DND-41 (cell line): ENCODE results near the gene ATP2B3.

Experiments
- ATAC-seq: fragments of 200-7000 bp; cut with Tn5 transposase; 3 replicates; pipeline ENCODE4 v1.9.1; 2021; ENCODE audit warnings: low read depth; ENCODE audit not compliant: insufficient read depth
- DNase-seq: peaks from one replicate; pipeline ENCODE4 v3.0.0-alpha.2; 2020
- H2AFZ ChIP-seq: 2 replicates; pipeline ENCODE4 v1.6.0; 2012; ENCODE audit warnings: low read depth, low read length
- H3K27ac ChIP-seq: 2 replicates; pipeline ENCODE4 v1.5.1; 2012; ENCODE audit warnings: low read length, inconsistent platforms
- H3K27me3 ChIP-seq: fragments of 200-600 bp; sonication (generic); 2 replicates; pipeline ENCODE4 v1.6.0; 2012; ENCODE audit warnings: low read length, mild to moderate bottlenecking, inconsistent platforms; ENCODE audit not compliant: insufficient read depth, poor library complexity
- H3K36me3 ChIP-seq: 2 replicates; pipeline ENCODE4 v1.5.1; 2012; ENCODE audit warnings: low read length, inconsistent platforms; ENCODE audit not compliant: insufficient read depth
- H3K4me1 ChIP-seq: 2 replicates; pipeline ENCODE4 v1.5.1; 2012; ENCODE audit warnings: mild to moderate bottlenecking, low read length; ENCODE audit not compliant: insufficient read depth
- H3K4me2 ChIP-seq: 2 replicates; pipeline ENCODE4 v1.6.0; 2012; ENCODE audit warnings: mild to moderate bottlenecking, moderate library complexity, low read length, inconsistent platforms; ENCODE audit not compliant: insufficient read depth
- H3K4me3 ChIP-seq, 2 experiments: fragments of 200-600 bp in 1 of 2; shearing (Covaris generic) in 1 of 2; 2 replicates each; pipeline ENCODE4 v1.5.1; 2012 to 2016; ENCODE audit warnings: inconsistent platforms in 2 of 2, low read length in 2 of 2, mild to moderate bottlenecking in 2 of 2, low read depth in 1 of 2, moderate library complexity in 1 of 2
- H3K79me2 ChIP-seq: 2 replicates; pipeline ENCODE4 v1.6.0; 2012; ENCODE audit warnings: low read length, inconsistent platforms; ENCODE audit not compliant: insufficient read depth
- H3K9ac ChIP-seq: 2 replicates; pipeline ENCODE4 v1.6.0; 2012; ENCODE audit warnings: low read depth, mild to moderate bottlenecking, inconsistent platforms, low read length, moderate library complexity
- H3K9me3 ChIP-seq: 2 replicates; pipeline ENCODE4 v1.5.1; 2012; ENCODE audit warnings: low read length, moderate library complexity, mild to moderate bottlenecking, inconsistent platforms; ENCODE audit not compliant: insufficient read depth, severe bottlenecking
- H4K20me1 ChIP-seq: 2 replicates; pipeline ENCODE4 v1.6.0; 2012; ENCODE audit warnings: low read length; ENCODE audit not compliant: insufficient read depth
- EZH2 ChIP-seq: IDR thresholded peaks from 3 replicates; pipeline ENCODE4 v1.6.1; 2012; ENCODE audit warnings: borderline replicate concordance, low read depth, mild to moderate bottlenecking, moderate library complexity, low read length, inconsistent platforms; ENCODE audit not compliant: severe bottlenecking
- TF ChIP-seq, protein P1 (sequence below): IDR thresholded peaks from 2 replicates; pipeline ENCODE4 v1.5.1; 2012; ENCODE audit warnings: borderline replicate concordance, low read length, moderate library complexity, mild to moderate bottlenecking; ENCODE audit not compliant: poor library complexity, severe bottlenecking; ENCODE audit errors: extremely low read depth

The ATP2B3 gene

DNA sequence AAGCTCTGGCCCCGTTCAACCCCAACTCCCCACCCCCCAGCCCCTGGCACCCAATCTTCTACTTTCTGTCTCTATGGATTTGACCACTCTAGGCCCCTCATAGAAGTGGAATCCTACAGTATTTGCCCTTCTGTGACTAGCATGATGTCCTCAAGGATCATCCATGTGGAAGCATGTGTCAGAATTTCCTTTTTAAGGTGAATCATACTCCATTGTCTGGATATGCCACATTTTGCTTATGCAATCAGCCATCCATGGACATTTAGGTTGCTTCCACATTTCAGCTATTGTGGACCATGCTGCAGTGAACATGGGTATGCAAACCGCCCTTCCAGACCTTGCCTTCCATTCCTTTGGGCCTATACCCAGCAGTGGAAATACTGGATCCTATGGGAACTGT is 66.0 kb downstream of the ATP2B3 start:
- peak overlapping the region; percentile 19; the same call in 1 of the 2 replicates for H2AFZ ChIP-seq
- H3K9ac ChIP-seq = peak overlapping the region; percentile 44; the same call in 1 of the 2 replicates
- no peak overlapping the region for H3K4me3 ChIP-seq
- H3K4me2 ChIP-seq = peak overlapping the region; percentile 63; the same call in 1 of the 2 replicates
- no peaks in the 10 kb centered on the region for H3K79me2 ChIP-seq
- H3K27me3 ChIP-seq = no peaks in the 10 kb centered on the region
- peaks cover 16% of the 10 kb centered on the region for H3K4me1 ChIP-seq
- 0 out of 2 replicates have a peak overlapping the region, but pooled peaks have one; percentile 4 for H3K27ac ChIP-seq
- no peaks in the 10 kb centered on the region for H4K20me1 ChIP-seq
- peaks cover 16% of the 10 kb centered on the region for H3K36me3 ChIP-seq
- no peak for TF ChIP-seq EZH2
- TF ChIP-seq, protein P1, sequence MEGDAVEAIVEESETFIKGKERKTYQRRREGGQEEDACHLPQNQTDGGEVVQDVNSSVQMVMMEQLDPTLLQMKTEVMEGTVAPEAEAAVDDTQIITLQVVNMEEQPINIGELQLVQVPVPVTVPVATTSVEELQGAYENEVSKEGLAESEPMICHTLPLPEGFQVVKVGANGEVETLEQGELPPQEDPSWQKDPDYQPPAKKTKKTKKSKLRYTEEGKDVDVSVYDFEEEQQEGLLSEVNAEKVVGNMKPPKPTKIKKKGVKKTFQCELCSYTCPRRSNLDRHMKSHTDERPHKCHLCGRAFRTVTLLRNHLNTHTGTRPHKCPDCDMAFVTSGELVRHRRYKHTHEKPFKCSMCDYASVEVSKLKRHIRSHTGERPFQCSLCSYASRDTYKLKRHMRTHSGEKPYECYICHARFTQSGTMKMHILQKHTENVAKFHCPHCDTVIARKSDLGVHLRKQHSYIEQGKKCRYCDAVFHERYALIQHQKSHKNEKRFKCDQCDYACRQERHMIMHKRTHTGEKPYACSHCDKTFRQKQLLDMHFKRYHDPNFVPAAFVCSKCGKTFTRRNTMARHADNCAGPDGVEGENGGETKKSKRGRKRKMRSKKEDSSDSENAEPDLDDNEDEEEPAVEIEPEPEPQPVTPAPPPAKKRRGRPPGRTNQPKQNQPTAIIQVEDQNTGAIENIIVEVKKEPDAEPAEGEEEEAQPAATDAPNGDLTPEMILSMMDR = no peak
- DNase-seq (no peak), ATAC-seq (no peak)
- H3K9me3 ChIP-seq = no peaks in the 10 kb centered on the region

DNA sequence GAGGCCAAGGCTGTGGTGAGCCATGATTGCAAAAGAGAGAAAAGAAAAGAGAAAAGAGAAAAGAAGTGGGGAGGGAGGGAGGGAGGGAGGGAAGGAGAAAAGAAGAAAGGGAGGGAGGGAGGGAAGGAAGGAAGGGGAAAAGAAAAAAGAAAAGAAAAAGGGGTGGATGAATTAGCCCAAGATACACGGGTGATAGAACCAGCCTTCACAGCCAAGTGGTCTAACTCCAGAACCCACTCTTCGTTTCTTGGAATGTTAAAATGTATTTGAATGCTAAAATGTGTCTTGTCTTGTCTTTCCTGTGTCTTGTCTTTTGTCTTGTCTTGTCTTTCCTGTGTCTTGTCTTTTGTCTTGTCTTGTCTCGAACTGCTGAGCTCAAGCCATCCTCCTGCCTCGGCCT is 68.4 kb downstream of the ATP2B3 start:
- Histone ChIP-seq H3K9me3 (no peaks in the 10 kb centered on the region), H3K9ac (no peak overlapping the region), H3K27ac (no peak overlapping the region), H3K27me3 (no peaks in the 10 kb centered on the region), H4K20me1 (no peaks in the 10 kb centered on the region), H3K79me2 (no peaks in the 10 kb centered on the region), H3K4me3 (no peak overlapping the region), H2AFZ (no peak overlapping the region), H3K4me1 (peaks cover 16% of the 10 kb centered on the region), H3K4me2 (no peak overlapping the region), H3K36me3 (peaks cover 30% of the 10 kb centered on the region)
- ATAC-seq (no peak), DNase-seq (no peak)
- TF ChIP-seq, protein P1 = no peak
- TF ChIP-seq EZH2 = no peak

DNA sequence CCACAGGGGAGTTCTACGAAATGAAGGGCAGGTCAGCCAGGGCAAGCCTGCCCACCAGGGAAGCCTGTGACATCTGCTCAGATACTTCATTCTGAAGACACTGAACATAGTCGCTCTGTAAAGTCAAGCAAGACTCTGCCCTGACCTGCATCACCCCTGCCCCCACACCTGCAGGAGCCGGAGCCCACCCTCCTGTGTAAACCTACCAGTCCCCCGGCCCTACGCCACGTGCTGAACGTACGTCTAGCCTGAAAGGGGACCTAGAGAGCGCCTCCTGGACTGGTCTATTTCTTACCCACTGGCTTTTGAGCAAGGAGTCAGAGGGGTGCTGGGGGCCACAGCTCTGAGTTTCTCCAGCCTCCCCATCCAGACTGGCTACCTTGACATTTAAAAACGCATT is 69.9 kb downstream of the ATP2B3 start:
- H3K79me2 ChIP-seq = no peaks in the 10 kb centered on the region
- H3K4me1 ChIP-seq = peaks cover 16% of the 10 kb centered on the region
- H3K4me2 ChIP-seq = no peak overlapping the region
- no peak overlapping the region for H2AFZ ChIP-seq
- H3K36me3 ChIP-seq = peaks cover 45% of the 10 kb centered on the region
- H3K4me3 ChIP-seq = no peak overlapping the region
- DNase-seq (no peak), ATAC-seq (no peak)
- H3K27ac ChIP-seq = no peak overlapping the region
- TF ChIP-seq, protein P1 = no peak
- no peak for TF ChIP-seq EZH2
- H3K9me3 ChIP-seq = no peaks in the 10 kb centered on the region
- no peaks in the 10 kb centered on the region for H3K27me3 ChIP-seq
- H4K20me1 ChIP-seq = 0 out of 2 replicates have a peak, but pooled peaks cover 2% of the 10 kb centered on the region
- H3K9ac ChIP-seq = no peak overlapping the region

DNA sequence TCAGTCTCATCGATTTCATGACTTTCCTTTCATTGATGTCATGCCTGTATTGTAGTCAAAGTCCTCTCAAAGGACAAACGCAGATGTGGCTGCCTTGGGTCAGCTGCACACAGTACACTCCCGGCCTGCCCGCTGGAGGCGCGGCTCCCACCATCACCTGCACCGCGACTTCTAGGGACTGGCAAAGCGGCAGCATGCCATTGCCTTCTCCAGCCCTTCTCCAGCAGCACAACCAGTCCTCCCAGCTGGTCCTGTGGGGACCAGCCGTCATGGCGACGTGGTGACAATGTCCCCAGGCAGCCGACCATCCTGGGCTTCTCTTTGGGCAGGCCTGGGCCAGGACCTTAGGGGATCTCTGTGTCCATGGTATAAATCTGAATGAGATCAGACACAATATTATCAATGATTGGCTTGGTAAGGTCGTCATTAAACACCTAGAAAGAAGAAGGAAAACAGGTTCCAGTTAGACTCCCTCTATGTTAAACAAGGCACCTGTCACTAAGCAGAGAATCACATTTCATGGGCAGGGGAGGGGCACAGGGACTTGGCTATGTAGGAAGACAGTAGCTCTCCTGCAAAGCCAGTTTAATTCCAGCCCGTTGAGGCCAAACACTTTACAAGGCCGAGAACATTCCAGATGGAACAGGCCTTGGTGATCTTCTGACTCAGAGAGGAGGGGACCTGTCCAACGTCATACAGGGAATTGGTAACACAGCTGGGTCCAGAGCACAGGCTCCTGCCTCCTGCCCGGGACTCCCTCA is 70.8 kb downstream of the ATP2B3 start:
- no peak overlapping the region for H3K27ac ChIP-seq
- no peak overlapping the region for H3K4me2 ChIP-seq
- H3K4me1 ChIP-seq = peaks cover 7% of the 10 kb centered on the region
- no peaks in the 10 kb centered on the region for H3K79me2 ChIP-seq
- no peaks in the 10 kb centered on the region for H3K9me3 ChIP-seq
- no peak overlapping the region for H2AFZ ChIP-seq
- 0 out of 2 replicates have a peak, but pooled peaks cover 2% of the 10 kb centered on the region for H4K20me1 ChIP-seq
- no peak overlapping the region for H3K9ac ChIP-seq
- ATAC-seq (no peak), DNase-seq (no peak)
- no peak for TF ChIP-seq EZH2
- TF ChIP-seq, protein P1 = no peak
- peaks cover 48% of the 10 kb centered on the region for H3K36me3 ChIP-seq
- no peaks in the 10 kb centered on the region for H3K27me3 ChIP-seq
- no peak overlapping the region for H3K4me3 ChIP-seq
